ENCODE measurements around the gene DUSP22. TPM values are rescaled to one million over a fixed set of nuclear protein-coding genes. Genes with fewer than 3 reads are reported as not detected.

Gene DUSP22
- total RNA-seq, 1 donor from 2014 or later, result 40.0 TPM

DNA sequence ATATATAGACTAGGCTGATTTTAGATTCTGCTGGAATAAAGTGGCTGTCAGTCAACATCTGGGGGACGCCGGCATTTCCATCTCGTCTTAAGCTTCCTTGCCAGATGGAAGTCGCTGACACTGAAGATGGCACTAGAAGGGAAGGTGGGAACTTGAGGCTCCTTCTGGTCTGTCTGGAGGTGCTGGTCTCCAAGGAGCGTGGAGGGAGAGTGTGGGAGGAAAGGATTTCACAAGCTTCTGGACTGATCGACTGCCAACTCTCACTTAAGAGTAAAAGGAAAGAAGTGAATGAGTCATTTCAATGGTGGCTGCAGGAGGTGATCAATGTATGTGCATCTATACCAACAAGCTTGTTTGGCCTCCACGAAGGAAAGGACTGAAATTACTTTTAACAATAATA is 40.4 kb downstream of the DUSP22 start:
- H3K27me3 ChIP-seq, result no peaks in the 10 kb centered on the region
- no peaks in the 10 kb centered on the region for H3K4me1 ChIP-seq
- Mint-ChIP-seq H3K27me3 (ENCODE audit: insufficient read depth, low read depth) (peaks cover 2% of the 10 kb centered on the region), H3K4me3 (no peak overlapping the region), H3K4me1 (peaks cover 7% of the 10 kb centered on the region), H3K36me3 (no peaks in the 10 kb centered on the region), H3K9me3 (peaks cover 5% of the 10 kb centered on the region), H3K27ac (no peak overlapping the region)
- H3K79me2 ChIP-seq (ENCODE audit: low read depth), result no peaks in the 10 kb centered on the region
- H3K27ac ChIP-seq, result no peak overlapping the region
- H3K9me3 ChIP-seq (ENCODE audit: low read depth), result no peaks in the 10 kb centered on the region
- no peaks in the 10 kb centered on the region for H3F3A ChIP-seq (ENCODE audit: low read depth)
- DNase-seq (ENCODE audit: low spot score), result no peak
- TF ChIP-seq EZH2phosphoT487 (IDR thresholded peaks at IDR 0.05) (no peak), EZH2 (IDR thresholded peaks at IDR 0.05) (no peak)
- TF ChIP-seq, protein P1, sequence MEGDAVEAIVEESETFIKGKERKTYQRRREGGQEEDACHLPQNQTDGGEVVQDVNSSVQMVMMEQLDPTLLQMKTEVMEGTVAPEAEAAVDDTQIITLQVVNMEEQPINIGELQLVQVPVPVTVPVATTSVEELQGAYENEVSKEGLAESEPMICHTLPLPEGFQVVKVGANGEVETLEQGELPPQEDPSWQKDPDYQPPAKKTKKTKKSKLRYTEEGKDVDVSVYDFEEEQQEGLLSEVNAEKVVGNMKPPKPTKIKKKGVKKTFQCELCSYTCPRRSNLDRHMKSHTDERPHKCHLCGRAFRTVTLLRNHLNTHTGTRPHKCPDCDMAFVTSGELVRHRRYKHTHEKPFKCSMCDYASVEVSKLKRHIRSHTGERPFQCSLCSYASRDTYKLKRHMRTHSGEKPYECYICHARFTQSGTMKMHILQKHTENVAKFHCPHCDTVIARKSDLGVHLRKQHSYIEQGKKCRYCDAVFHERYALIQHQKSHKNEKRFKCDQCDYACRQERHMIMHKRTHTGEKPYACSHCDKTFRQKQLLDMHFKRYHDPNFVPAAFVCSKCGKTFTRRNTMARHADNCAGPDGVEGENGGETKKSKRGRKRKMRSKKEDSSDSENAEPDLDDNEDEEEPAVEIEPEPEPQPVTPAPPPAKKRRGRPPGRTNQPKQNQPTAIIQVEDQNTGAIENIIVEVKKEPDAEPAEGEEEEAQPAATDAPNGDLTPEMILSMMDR (IDR thresholded peaks at IDR 0.05), result no peak
- H3K4me3 ChIP-seq, result no peak overlapping the region
- H4K20me1 ChIP-seq (ENCODE audit: low read depth), result no peaks in the 10 kb centered on the region
- H3K9ac ChIP-seq, result no peak overlapping the region
- H3K36me3 ChIP-seq, result no peaks in the 10 kb centered on the region
- no peak overlapping the region for H3K4me2 ChIP-seq
- H2AFZ ChIP-seq (replicated peaks), result no peak overlapping the region

DNA sequence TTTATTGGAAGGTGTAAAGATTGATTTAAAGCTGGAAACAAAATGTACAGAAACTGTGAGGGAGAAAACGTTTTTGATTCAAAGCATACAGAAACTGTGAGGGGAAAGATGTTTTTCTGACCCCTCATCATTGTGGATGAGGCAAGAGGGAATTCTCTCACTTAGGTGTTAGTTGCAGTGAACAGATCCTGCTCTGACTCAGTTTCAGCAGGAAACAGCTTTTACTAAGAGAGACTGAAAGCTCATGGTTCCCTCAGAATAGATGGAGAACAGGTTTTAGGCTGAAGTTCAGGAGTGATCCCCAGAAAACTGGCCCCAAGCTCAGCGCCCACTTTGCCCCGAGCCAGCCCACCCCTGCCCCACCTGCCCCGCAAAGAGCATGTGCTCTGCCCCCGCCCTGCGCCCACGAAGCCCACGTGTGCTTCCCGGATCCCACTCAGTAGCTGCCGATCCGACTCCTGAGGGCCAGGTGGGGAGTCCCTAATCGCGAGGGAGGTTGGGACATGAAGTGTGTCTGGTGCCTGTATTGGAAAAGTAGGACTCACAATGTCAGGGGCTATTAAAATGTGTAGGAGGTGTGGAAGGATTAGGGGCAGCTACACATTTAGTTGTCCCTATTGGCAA is 41.2 kb downstream of the DUSP22 start:
- TF ChIP-seq EZH2 (IDR thresholded peaks at IDR 0.05), result no peak
- TF ChIP-seq EZH2phosphoT487 (IDR thresholded peaks at IDR 0.05), result no peak
- TF ChIP-seq, protein P1 (IDR thresholded peaks at IDR 0.05), result no peak
- H3K27me3 ChIP-seq, result no peaks in the 10 kb centered on the region
- no peak overlapping the region for H3K9ac ChIP-seq
- H3K79me2 ChIP-seq (ENCODE audit: low read depth), result no peaks in the 10 kb centered on the region
- no peak for DNase-seq (ENCODE audit: low spot score)
- no peak overlapping the region for H3K27ac ChIP-seq
- no peaks in the 10 kb centered on the region for H3K36me3 ChIP-seq
- H3K4me1 ChIP-seq, result no peaks in the 10 kb centered on the region
- no peak overlapping the region for H3K4me3 ChIP-seq
- H3K27me3 Mint-ChIP-seq (ENCODE audit: insufficient read depth, low read depth), result peaks cover 2% of the 10 kb centered on the region
- no peak overlapping the region for H3K4me3 Mint-ChIP-seq
- H2AFZ ChIP-seq (replicated peaks), result no peak overlapping the region
- H3K4me2 ChIP-seq, result no peak overlapping the region
- no peaks in the 10 kb centered on the region for H3K9me3 ChIP-seq (ENCODE audit: low read depth)
- H3K4me1 Mint-ChIP-seq, result peaks cover 12% of the 10 kb centered on the region
- H3K36me3 Mint-ChIP-seq, result no peaks in the 10 kb centered on the region
- H3K27ac Mint-ChIP-seq, result no peak overlapping the region
- no peaks in the 10 kb centered on the region for H4K20me1 ChIP-seq (ENCODE audit: low read depth)
- H3F3A ChIP-seq (ENCODE audit: low read depth), result no peaks in the 10 kb centered on the region
- H3K9me3 Mint-ChIP-seq, result peaks cover 8% of the 10 kb centered on the region

DNA sequence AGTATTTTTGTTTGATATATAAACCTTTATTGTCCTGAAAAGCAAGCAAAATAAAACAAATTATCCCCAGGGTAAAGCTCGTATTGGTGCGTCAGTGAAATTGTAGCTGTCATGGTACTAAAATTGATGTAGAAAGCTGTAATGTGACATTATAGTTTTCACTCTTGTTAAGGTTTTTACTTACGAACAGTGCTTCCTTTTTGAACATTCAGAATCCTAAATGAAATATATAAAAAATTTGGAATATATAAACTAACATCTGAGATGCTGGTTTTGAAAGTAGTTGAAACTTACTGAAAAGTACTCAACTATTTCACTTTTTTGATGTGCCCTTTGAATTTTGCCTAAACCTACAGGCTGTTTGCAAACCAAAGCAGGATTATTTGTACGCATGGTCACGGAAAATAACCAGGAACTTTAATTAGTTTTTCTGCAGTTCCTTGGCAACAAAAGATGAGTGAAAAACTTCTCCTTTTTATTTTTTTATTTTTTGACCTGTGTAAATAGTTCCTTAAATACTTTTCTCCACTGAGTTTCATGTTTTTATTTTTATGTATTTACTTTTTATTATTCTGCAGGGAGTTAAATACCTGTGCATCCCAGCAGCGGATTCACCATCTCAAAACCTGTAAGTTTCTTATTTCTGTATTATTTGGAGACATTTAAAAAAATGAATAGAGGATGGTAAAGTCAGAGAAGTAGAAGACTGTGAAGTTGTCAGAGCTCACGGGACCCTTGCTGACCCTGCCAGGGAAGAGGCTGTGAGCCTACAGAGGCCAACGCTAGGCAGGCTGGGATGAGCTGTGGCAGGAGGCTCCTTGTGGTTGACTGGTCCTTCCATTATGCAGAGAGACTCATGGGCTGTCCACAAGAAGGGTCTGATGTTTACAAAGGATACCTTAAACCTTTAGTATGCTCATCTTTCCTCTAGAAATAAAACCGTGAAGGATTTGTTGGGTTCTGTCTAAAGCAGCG is 42.5 kb downstream of the DUSP22 start:
- H3K27me3 ChIP-seq, result no peaks in the 10 kb centered on the region
- no peaks in the 10 kb centered on the region for H3K4me1 ChIP-seq
- no peaks in the 10 kb centered on the region for H3F3A ChIP-seq (ENCODE audit: low read depth)
- Mint-ChIP-seq H3K36me3 (no peaks in the 10 kb centered on the region), H3K4me1 (peaks cover 12% of the 10 kb centered on the region), H3K9me3 (peaks cover 8% of the 10 kb centered on the region), H3K4me3 (no peak overlapping the region), H3K27me3 (ENCODE audit: insufficient read depth, low read depth) (peaks cover 4% of the 10 kb centered on the region), H3K27ac (no peak overlapping the region)
- no peak overlapping the region for H3K4me2 ChIP-seq
- H4K20me1 ChIP-seq (ENCODE audit: low read depth), result no peaks in the 10 kb centered on the region
- H3K9ac ChIP-seq, result no peak overlapping the region
- TF ChIP-seq, protein P1 (IDR thresholded peaks at IDR 0.05), result no peak
- TF ChIP-seq EZH2 (IDR thresholded peaks at IDR 0.05) (no peak), EZH2phosphoT487 (IDR thresholded peaks at IDR 0.05) (no peak)
- no peaks in the 10 kb centered on the region for H3K36me3 ChIP-seq
- peaks cover 4% of the 10 kb centered on the region for H3K9me3 ChIP-seq (ENCODE audit: low read depth)
- no peak for DNase-seq (ENCODE audit: low spot score)
- no peak overlapping the region for H3K4me3 ChIP-seq
- no peak overlapping the region for H3K27ac ChIP-seq
- no peak overlapping the region for H2AFZ ChIP-seq (replicated peaks)
- no peaks in the 10 kb centered on the region for H3K79me2 ChIP-seq (ENCODE audit: low read depth)
